ENCODE measurements around the gene SRSF6.
"Not testable (repeated sequence)": the region's sequence is repeated elsewhere in the genome, so short reads cannot be mapped to it uniquely, and the experiment has no call there.

Gene SRSF6

DNA sequence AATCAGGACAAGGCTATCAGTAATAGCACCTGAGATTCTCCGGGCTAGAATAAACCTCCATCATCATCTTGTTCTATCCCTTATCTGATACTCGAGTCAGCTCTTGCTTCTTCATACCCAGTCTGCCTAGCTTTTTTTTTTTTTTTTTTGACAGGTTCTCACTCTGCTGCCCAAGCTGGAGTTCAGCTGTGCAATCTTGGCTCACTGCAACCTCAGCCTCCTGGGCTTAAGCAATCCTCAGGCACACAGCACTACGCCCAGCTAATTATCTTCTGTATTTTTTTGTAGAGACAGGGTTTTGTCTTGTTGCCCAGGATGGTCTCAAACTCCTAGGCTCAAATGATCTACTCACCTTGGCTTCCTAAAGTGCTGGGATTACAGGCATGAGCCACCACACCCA lies 19.5 kb downstream of the SRSF6 start:
- no peak for DNase-seq (ENCODE audit: low spot score)

DNA sequence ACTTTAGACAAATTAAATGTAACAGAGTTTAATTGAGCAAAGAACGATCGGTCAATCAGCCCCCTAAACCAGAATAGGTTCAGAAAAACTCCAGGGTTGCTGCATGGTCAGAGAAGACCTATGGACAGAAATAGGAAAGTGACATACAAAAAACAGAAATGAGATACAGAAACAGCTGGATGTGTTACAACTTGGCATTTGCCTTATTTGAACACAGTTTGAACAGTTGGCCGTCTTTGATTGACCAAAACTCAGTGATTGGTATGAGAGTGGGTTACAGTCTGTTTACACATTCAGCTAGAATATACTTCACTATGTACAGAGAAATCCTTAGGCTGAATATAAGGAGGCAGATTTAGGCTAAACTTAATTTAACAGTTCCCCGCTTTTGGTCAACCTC lies 19.9 kb downstream of the SRSF6 start:
- DNase-seq (ENCODE audit: low spot score): no peak

DNA sequence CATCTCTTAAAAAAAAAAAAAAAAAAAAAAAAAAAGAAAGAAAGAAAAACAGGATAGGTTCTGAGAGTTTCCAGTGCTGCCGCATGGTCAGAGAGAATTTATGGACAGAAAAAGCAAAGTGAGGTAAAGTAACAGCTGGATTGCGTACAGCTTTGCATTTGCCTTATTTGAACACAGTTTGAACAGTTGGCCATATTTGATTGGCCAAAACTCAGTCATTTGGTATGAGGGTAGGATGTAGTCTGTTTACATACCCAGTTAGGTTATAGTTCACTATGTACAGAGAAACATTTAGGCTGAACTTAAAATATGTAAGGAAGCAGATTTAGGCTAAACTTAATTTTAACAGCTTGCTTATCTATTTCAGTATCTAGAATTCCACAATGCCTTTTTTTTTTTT lies 32.3 kb downstream of the SRSF6 start:
- DNase-seq (ENCODE audit: low spot score): no peak

DNA sequence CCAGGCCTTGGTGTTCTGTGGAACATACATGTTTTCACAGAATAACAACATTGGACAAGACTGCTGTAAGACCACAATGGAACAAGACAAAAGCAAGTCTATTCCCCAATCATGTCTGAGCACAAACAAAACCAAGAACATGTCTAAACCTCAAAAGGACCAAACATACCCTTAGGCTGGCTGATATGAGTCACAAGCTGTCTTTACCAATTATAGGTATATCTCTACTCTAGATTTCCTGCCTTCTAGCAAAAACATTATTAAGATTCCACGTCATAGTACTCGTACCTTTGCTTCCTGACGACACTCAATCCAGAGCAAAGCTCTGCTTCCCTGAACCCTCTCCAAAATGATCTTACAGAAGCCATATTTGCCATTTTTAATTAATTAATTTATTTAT lies 34.4 kb downstream of the SRSF6 start:
- DNase-seq (ENCODE audit: low spot score): no peak

DNA sequence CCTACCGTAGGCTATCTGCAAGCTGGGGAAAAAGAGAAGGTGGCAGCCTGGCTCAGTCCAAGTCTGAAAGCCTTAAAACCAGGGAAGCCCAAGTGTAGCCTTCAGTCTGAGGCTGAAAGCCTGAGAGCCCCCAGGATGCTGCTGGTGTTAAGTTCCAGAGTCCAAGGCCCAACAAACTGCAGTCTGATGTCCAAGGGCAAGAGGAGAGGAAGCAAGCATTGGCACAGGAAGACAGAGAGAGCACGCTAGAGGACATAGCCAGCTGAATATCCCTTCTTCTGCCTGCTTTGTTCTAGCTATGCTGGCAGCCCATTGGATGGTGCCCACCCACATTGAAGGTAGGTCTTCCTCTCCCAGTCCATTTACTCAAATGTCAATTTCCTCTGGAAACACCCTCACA lies 37.7 kb downstream of the SRSF6 start:
- no peak for DNase-seq (ENCODE audit: low spot score)

DNA sequence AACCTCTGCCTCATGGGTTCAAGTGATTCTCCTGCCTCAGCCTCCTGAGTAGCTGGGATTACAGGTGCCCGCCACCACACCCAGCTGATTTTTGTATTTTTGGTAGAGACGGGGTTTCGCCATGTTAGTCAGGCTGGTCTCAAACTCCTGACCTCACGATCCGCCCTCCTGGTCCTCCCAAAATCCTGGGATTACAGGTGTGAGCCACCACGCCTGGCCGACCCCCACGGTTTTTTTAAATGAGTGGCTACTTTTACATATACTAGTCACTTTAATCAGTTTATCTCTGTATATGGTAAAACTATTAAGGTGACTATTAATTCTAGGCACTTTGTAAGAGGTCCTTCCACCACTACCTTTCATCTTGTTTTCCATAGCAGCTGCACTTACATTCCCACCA lies 44.3 kb downstream of the SRSF6 start:
- not testable (repeated sequence) for DNase-seq (ENCODE audit: low spot score)

DNA sequence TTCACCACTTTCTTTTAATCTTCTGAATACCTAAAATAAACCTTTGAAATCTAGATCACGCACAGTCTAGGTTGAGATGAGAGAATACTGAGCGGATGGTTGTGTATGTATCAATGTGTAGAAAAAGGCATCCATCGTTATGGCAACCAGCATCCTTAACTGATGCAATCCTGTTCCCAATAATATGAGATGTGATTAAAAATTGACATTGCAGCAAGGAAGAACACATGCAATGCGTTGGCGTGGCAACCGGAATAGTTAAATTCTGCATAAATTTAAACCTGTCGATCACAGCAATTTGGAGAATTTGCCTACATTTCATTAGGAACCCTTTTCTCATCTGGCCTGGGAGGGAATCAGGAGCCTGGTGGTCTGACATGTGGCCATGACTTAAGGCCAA lies 48.5 kb downstream of the SRSF6 start:
- DNase-seq (ENCODE audit: low spot score): no peak

DNA sequence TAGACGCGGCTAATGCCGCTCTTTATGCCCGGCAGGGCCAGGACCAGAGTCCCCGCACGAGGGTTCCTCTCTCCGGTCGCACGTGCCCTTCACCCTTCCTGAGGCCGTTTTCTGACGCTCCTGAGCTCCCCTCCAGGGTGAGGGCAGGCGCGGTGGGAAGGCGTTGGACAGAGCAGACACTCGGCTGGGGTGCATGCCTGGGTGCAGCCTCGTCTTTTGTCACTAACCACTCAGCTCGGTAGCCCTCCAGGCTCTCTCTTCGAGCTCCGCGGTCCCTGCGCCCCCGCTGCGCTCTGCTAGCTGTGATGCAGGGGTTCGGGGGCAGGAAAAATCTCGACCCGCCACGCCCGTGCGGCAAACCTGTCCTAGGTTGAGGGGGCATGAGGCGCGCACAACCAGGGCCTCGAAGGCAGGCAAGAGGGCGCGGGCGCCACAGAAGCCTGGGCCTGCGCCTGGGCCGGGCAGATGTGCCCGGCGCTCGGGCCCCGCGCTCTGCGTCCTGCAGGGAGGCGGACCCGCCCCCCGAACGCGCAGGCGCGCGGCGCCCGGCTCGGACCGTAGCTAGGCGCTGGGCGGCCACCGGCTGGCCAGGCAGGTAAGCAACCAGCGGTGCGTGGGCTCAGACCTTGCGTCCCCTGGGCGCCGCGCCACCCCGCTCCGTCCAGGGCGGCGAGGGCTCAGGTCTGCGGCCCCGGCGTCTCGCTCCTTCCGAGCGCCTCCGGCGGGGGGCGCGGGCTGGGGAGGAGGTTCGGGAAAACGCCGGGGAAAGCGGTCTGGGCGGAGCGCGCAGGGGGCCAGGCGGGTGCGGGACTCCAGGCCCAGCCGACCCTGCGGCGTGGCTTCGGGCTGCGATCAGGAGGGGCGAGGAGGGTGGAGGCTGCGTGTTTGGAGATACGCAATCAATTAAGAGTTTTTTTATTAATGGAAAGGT lies 49.7 kb downstream of the SRSF6 start, which contains the start of gene L3MBTL1:
L3MBTL1 (plus strand) TSS at position 548 of the 931 bp plus-strand sequence. CDS start 5,807 bp downstream, outside the sequence.
- peak; percentile 97 for DNase-seq (ENCODE audit: low spot score)

DNA sequence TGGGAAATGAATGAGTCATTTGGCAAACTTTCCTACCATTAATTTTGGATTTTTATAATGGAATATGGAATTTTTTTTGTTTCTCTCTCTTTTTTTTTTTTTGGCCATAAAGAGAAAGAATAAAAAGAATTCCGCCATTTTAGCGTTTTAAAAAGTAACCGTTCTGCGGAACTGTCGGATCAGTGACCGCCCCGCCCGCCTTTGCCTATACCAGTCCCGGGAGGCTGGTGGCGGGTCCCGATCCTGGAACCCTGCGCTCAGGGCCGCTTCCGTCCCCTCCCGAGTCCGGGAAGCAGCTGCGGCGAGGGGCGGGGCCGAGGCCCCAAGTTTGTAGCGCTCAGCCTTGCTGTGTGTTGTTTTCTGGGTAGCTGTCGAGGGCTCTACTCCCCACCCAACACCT lies 50.4 kb downstream of the SRSF6 start:
- DNase-seq (ENCODE audit: low spot score): peak; percentile 47

DNA sequence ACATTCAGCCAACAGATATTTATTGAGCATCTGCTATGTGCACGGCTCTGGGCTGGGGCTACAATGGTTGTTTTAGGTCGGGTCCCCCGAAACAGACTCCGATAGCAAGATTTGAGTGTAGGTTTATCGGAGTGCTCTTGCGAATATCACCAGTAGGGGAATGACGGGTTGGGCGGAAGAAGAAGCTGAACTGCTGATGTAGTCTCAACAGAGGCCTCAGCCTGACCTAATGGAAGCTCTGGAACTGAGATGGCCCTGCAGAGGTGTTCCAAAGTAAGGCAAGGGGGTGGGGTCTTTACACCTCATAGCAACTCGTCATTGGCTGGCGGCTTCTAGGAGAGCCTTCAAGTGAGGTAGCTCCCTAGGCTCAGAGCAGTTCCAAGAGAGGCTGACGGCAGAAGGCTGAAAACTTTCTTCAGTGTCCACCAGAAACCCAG lies 50.9 kb downstream of the SRSF6 start:
- DNase-seq (ENCODE audit: low spot score): peak; percentile 75

DNA sequence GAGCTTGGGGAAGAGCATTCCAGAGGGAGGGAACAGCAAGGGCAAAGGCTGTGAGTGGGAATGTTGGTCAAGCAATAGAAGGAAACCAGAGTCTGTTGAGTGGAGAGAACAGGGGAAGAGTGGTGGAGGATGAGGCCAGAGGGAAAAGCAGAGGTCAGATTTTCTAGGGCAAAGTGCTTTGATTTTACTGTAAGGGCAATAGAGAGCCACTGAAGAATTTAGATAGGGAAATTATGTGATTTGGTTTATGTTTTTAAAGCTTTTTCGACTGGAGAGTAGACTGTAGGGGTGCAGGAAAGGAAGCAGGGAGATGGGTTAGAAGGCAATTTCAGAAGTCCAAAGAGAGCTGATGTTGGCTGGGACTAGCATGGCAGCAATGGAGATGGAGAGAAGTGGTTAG lies 54.2 kb downstream of the SRSF6 start:
- no peak for DNase-seq (ENCODE audit: low spot score)

DNA sequence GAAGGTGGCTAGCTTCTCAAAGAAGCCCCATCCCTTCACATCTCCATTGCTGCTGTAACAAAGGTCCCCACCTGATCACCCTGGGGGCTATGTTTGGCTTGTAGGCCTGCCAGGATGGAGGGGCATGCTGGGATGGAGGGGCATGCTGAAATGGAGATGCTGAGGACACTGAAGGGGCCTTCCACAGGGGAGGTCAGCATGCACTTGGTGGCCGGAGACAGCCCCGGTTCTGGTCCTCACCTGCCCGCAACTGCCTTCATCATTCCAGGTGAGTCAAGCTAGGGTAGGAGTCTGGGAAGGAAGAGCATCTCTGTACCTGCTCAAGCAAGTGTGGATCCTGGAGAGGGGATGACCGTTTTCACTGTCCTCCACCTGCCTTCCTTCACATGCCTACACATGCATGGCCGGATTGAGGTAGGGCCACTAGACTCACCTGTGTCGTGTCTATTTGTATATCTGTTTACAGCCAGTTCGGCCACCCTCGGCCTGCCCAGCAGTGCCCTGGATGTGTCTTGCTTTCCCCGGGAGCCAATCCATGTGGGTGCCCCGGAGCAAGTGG lies 55.8 kb downstream of the SRSF6 start:
- DNase-seq (ENCODE audit: low spot score): no peak
